ENCODE data around the gene VWA1.

- TF ChIP-seq, protein P1, sequence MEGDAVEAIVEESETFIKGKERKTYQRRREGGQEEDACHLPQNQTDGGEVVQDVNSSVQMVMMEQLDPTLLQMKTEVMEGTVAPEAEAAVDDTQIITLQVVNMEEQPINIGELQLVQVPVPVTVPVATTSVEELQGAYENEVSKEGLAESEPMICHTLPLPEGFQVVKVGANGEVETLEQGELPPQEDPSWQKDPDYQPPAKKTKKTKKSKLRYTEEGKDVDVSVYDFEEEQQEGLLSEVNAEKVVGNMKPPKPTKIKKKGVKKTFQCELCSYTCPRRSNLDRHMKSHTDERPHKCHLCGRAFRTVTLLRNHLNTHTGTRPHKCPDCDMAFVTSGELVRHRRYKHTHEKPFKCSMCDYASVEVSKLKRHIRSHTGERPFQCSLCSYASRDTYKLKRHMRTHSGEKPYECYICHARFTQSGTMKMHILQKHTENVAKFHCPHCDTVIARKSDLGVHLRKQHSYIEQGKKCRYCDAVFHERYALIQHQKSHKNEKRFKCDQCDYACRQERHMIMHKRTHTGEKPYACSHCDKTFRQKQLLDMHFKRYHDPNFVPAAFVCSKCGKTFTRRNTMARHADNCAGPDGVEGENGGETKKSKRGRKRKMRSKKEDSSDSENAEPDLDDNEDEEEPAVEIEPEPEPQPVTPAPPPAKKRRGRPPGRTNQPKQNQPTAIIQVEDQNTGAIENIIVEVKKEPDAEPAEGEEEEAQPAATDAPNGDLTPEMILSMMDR (IDR thresholded peaks at IDR 0.05) = peak; percentile 70
- no peak for TF ChIP-seq RAD21 (IDR thresholded peaks at IDR 0.05; ENCODE audit: low read length)
- no peak for TF ChIP-seq EZH2phosphoT487 (IDR thresholded peaks at IDR 0.05; ENCODE audit: borderline replicate concordance, low read depth)
- TF ChIP-seq GABPA (IDR thresholded peaks at IDR 0.05; ENCODE audit: low read depth) = no peak
- no peak for TF ChIP-seq EP300 (IDR thresholded peaks at IDR 0.05; ENCODE audit: borderline replicate concordance in 1 of 2, low read depth in 1 of 2, low read length in 1 of 2)
- TF ChIP-seq, protein P2, sequence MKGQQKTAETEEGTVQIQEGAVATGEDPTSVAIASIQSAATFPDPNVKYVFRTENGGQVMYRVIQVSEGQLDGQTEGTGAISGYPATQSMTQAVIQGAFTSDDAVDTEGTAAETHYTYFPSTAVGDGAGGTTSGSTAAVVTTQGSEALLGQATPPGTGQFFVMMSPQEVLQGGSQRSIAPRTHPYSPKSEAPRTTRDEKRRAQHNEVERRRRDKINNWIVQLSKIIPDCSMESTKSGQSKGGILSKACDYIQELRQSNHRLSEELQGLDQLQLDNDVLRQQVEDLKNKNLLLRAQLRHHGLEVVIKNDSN (IDR thresholded peaks at IDR 0.05; ENCODE audit: borderline replicate concordance, low read depth) = no peak
- TF ChIP-seq, protein P3, sequence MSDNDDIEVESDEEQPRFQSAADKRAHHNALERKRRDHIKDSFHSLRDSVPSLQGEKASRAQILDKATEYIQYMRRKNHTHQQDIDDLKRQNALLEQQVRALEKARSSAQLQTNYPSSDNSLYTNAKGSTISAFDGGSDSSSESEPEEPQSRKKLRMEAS (IDR thresholded peaks at IDR 0.05; ENCODE audit: low read depth) = no peak
- TF ChIP-seq FOSL2 (IDR thresholded peaks at IDR 0.05; ENCODE audit: borderline replicate concordance, low read depth) = no peak
- TF ChIP-seq PBX3 (IDR thresholded peaks at IDR 0.05) = no peak
- no peak for TF ChIP-seq TCF12 (IDR thresholded peaks at IDR 0.05)
- peak; percentile 24; the same call in 1 of the 2 replicates for TF ChIP-seq SMC3 (IDR thresholded peaks at IDR 0.05; ENCODE audit: low read depth, low read length)
- no peak for TF ChIP-seq TAF1 (IDR thresholded peaks at IDR 0.05; ENCODE audit: borderline replicate concordance, low read depth, low read length)
- no peak for TF ChIP-seq TEAD4 (IDR thresholded peaks at IDR 0.05; ENCODE audit: borderline replicate concordance, insufficient read depth)
These were observed 33.2 kb upstream of the VWA1 start for GRCh38 chr1:1402072-1402900.
